ENCODE results near the gene CDH15.
A peak's percentile ranks its signal among the peaks of the same experiment; 100 is the strongest.
"Not testable (repeated sequence)": the region's sequence is repeated elsewhere in the genome, so short reads cannot be mapped to it uniquely, and the experiment has no call there.

CDH15 gene

DNA sequence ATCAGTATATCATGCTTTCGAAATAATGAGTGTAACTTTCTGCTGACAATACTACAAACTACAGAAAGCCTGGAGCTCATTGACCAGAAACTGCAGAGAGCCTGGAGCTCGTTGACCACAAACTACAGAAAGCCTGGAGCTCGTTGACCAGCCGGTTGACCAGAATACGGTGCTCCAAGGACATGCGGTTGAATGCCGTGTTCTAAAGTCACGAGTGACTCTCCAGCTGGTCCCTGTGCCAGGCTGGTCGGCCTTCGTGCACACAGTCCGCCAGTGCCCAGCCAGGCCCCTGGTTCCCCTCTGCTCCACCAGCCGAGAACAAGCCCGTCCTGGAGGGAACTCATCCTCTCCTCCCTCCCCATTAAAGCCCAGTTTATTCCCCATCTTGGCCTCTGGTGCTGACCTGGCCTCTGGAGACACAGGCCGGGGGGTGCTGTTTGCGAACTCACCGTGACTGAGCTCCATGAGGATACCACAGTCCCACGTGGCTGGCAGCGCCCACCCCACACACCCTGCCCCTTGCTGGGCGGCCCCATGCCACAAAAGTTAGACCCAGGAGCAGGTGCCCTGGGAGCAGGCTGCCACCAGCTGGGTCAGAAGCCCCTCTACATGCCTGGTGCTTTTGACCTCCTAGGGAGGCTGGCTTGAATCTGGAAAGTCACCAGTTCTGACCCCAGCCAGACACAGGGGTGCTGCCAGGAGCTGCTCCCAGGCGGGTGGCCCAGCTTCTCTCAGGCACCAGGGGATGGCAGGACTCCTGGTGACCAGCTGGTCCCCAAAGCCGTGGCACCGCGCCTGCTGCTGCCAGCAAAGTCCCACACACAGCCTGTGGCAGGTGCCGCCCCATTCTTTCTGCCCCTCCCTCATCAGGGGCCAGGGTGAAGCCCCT, 15.5 kb upstream of the CDH15 start:
- DNase-seq (ENCODE audit: low read depth in 2 of 2, low spot score in 1 of 2), result no peak

DNA sequence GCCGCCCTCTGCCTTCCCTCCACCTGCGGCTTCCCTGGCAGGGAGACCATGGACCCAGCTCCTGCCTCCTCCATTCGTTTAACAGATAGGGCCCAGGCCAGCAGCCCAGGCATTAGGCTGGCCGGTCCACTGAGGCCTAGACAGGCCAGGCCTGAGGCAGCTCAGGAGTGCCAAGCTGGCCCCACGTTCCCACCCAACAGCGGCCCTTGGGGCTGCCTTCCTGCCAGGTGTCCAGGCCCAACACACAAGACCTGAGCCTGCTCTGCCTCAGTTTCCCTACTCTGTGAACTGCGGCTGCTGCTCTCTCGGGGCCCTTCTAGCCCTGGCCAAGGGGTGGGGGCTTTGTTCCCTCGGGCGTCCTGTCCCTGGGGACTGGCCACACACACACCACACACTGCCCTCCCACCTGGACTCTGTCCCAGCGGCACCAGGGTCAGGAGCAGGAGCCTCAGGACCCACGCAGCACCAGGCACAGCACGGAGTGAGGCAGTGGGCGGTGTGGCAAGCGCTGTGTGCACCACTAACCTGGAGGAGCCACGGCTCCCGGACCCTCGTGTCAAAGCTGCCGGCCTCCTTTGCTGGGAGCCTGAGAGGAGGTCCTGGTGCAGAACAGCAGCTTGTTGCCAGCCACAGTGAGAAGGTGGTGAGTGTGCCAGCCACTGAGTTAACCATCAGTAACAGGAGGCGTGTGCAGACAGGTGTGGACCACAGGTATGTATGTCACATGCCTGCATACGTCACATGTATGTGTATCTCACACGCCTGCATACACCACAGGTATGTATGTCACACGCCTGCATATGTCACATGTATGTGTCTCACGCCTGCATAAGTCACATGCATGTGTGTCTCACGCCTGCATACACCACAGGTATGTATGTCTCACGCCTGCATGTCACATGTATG, 14.6 kb upstream of the CDH15 start:
- DNase-seq (ENCODE audit: low read depth in 2 of 2, low spot score in 1 of 2), result no peak

DNA sequence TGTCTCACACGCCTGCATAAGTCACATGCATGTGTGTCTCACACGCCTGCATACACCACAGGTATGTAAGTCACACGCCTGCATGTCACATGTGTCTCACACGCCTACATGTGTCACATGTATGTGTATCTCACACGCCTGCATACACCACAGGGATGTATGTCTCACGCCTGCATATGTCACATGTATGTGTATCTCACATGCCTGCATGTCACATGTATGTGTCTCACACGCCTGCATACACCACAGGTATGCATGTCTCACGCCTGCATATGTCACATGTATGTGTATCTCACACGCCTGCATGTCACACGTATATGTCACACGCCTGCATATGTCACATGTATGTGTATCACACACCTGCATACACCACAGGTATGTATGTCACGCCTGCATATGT, 13.8 kb upstream of the CDH15 start:
- no peak for DNase-seq (ENCODE audit: low read depth in 2 of 2, low spot score in 1 of 2)

DNA sequence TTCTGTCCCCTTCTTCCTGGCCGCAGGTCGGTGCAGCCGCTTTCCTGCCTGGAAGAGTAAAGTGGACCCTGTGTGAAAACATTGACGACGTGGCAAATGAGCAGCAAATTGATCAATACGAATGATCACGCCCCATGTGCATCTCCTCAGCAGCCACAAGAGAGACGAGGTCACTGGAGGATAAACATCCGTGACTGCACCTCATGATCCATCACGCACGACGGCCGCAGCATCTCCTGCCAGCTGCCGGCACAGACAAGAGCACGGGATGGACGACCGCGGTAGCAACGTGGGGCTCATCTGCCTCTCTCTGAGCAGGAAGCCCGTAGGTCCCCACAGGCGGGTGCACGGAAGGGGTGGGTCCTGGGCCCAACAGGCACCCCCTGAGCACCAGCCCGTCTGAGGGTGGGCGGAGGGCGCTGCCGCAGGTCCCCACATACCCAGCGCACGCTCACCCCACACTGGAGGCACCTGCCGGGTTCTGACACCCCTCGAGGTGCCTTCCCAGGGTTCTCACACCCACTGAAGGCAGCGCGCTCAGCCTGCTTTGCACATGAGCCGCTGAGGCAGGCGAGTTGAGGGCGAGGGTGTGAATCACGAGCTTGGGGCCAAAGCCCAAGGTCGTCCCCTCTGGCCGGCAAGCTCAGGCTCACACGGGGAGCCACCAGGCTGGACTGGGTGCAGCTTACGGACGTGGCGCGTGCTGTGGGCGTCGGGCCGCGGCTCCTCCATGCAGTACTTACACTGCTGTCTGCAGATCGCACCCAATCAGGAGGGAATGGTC, 12.3 kb upstream of the CDH15 start:
- DNase-seq (ENCODE audit: low read depth in 2 of 2, low spot score in 1 of 2), result no peak

DNA sequence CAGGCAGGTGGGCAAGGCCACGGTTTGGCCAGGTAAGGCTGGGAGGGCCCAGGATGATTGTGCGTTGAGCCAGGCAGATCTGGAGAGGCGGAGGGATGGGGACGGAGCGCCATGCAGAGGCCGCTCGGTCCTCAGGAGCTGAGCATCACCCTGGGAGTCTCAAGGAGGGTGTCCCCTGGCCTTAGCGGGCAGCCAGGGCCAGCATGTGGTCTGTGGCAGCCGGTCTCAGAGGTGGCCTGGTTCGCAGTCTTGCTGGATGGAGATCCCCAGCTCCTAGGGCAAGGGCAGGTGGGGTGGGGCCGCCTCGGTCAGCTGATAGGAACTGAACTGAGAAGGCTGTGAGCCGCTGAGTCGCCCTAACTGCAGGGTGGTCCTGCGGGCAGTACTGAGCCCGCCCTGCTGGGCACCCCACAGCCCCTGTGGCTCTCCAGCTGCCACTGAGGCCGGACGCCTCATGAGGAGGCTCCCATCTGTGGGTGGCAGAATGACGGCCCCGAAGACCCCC, 11.6 kb upstream of the CDH15 start:
- no peak for DNase-seq (ENCODE audit: low read depth in 2 of 2, low spot score in 1 of 2)

DNA sequence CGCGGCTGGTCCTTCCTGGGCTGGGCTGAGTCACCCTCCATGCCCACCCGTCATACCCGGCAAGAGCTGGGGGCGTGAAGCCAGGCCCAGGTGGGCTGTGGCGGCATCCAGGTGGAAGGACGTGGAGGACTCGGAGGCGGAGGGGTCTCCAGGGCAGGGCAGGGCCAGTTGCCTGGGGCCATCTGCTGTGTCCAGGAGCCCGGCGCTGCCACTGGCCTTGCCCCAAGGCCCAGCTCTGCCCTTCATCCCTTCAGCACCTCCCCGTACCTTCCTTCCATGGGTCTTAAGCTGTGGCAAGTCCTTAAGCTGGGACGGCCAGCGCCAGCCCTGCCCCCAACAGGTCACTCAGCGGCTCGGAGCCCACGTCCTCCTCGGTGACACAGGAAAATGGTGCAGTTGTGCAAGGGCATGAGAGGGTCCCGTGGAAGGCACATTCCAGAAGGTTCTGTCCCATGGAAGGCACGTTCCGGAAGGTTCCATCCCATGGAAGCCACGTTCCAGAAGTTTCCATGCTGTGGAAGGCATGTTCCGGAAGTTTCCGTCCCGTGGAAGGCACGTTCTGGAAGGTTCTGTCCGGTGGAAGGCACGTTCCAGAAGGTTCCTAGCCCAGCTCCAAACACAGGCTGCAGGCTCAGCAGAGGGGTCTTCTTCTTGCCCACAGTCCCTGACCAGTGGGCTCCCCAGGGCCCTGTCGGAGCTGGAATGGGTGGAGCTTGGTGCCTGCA, 10.4 kb upstream of the CDH15 start:
- no peak for DNase-seq (ENCODE audit: low read depth in 2 of 2, low spot score in 1 of 2)

DNA sequence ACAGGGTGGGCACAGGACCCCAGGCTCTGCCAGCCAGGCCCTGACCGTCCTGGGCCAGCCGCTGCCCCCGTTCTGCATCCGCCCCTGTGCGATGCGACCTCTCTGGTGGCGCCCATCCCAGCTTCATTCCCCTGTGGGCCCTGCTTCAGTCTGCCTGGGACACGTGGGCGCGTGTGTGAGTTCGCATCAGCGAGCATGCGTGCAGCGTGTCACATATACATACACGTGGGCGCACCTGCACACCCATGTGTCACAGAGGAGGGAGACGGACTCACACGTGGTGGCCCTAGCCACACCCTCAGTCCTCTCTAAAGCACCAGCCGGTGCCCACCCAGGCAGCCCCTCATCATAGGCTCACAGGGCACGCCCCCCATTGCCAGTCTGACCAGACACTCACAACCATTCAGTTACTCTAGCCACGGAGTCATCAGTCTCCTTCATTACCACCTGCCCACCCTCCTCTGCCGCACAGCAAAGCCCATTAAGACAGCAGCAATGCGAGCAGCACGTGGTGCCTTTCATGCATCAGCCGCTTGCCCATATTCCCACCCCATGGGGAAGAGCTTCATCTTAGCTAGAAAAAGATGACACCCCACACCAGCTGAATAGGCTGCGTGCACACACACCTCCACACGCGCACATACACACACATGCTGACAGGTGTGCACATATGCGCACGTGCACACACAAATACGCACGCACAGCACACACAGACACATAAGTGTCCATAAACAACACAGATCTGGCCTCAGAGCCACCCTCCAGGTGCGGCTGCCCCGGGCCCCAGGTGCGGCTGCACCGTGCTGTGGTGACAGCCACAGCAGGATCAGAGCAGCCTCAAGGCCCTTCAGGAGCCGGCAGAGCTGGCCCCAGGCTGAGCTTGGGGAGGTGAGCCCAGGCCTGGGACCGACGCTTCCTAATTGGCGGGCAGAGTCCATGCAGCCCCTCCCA, 9.5 kb upstream of the CDH15 start:
- DNase-seq (ENCODE audit: low read depth in 2 of 2, low spot score in 1 of 2), result no peak

DNA sequence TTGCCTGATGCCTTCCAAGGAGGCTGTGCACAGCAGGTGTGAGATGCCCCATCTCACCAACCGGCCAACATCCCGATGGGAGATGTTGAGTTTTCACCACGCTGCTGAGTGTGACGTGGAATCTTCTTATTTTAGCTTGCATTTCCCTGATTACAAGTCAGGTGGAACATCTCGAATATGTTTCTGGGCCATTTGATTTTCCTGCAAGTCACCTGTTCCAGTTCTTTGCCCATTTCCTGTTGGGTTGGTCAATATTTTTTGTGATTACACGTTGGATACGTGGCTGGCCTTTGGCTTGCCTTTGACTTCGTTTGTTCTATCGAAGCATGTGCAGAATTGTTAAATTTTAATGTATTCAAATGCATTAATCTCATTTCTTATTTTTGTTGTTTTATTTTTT, 8.3 kb upstream of the CDH15 start:
- no peak for DNase-seq (ENCODE audit: low read depth in 2 of 2, low spot score in 1 of 2)

DNA sequence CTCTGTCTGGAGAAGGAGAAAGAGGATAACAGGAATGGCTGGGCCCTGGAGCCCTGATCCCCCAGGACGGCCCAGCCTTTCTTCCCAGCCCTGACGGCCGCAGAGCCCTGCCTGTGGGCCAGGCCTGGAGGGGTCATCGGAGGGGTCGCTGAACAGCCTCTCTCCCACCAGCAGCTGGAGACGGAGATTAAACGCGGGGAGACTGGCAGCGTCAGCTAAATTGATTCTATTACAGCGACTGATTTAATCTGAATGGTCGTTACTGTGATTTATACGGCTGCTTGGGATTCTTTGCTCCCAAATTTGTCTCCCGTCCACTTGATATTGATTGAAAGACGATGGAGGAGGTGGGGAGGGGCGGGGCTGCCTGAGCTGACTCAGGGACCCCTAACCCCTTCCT, 7.1 kb upstream of the CDH15 start:
- DNase-seq (ENCODE audit: low read depth in 2 of 2, low spot score in 1 of 2), result no peak

DNA sequence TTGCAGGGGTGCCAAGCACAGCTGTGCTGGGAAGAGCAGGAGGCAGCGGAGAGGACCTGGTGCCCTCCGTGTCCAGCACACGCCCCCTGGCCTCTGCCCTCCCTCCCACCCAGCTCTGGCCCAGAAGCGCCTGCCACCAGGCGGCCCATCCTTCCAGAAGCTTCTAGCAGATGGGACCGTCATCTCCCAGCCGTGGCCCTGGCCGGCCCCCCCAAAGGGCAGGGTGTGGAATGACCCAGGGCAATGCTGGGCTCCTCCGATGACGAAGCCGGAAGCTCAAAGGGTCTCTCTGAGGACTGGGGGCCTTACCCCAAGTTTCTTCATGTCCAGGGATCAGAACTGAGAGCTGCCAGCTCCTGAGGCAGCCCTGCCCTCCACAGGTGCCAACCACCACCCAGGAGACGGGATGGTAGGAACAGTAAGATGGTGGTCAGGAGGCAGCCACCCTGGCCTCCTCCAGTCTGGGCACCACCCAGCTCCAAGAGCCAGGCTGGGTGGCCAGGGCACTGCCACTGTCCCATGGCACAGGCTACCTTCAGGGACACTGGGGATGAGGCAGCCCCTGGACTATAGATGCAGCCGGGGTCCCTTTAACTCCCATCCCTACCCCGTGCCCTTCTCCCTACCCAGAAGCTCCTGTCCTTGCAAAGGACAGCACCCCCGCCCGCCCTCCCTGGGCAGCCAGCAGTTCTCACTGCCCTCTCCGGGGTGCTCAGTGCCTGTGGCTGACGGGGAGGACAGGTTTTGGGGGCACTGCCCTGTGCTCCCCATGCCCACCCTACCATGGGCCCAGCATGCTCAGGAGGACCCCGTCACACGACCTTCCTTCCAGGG, 6.5 kb upstream of the CDH15 start:
- DNase-seq (ENCODE audit: low read depth in 2 of 2, low spot score in 1 of 2), result no peak

DNA sequence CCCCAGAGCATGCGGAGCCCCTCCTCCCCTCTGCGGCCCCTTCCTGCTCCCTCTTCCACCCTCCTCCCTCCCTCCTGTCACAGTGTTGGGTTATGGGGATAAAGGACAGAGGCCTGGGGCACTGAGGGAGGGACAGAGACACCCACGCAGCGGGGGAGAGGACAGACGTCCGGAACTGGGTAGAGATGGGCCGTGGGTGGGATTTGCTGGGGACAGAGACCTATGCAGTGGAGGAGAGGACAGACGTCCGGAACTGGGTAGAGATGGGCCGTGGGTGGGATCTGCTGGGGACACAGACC, 5.9 kb upstream of the CDH15 start:
- not testable (repeated sequence) for DNase-seq (ENCODE audit: low read depth in 2 of 2, low spot score in 1 of 2)

DNA sequence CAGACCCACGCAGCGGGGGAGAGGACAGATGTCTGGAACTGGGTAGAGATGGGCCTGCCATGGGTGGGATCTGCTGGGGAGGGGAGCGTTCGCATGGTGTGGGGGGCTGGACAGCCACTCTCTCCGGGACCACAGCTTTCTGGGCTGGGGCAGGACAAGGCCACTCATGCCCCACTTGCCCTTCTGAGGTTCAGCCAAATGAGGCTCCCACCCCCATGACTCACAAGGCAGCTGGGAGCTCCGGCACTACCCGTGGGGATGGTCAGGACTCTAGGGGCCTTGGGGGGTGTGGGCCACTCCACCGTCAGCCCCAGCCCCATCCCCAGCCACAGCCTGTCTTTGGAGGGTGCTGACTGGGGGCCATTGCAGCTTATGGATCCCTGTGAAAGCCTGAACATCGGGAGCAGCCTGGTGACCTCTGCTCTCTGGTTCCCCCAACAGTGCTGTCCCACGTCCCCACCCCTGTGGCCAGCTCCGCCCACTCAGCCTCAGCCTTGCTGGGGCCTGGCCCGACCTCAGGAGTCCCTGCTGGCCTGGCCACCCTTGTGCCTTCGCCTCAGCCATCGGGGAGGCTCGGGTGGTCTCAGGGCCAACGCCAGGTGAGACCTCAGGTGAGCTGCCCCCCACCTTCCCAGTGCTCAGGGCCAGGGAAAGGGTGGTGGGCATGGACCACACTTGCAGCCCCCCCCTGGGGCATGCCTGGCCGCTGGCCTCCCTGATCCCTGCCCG, 4.7 kb upstream of the CDH15 start:
- DNase-seq (ENCODE audit: low read depth in 2 of 2, low spot score in 1 of 2), result no peak

DNA sequence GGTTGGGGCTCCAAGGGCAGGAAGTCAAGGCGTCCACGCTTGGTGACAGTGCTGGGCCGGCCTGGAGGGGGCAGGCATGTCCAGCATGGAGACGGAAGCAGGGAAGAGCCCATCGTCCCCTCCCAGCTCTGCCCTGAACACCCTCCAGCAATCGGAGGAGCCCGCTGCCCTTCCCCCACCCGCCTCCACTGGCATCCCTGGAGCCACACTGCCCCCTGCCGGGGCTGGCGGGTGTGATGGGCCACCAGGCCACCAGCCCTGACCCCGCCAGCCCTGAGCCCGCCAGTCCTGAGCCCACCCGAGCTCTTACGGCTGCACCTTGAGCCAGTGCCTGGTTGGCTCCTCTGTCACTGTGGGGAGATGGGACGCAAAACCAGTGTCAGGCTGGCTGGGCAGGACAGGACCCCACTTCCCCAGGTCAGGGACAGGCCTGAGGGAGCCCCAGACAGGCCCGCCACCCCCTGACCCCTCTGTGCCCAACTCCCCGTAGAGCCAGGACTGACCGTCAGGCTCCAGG, 4.1 kb upstream of the CDH15 start:
- DNase-seq (ENCODE audit: low read depth in 2 of 2, low spot score in 1 of 2), result peak; percentile 58 to 73

DNA sequence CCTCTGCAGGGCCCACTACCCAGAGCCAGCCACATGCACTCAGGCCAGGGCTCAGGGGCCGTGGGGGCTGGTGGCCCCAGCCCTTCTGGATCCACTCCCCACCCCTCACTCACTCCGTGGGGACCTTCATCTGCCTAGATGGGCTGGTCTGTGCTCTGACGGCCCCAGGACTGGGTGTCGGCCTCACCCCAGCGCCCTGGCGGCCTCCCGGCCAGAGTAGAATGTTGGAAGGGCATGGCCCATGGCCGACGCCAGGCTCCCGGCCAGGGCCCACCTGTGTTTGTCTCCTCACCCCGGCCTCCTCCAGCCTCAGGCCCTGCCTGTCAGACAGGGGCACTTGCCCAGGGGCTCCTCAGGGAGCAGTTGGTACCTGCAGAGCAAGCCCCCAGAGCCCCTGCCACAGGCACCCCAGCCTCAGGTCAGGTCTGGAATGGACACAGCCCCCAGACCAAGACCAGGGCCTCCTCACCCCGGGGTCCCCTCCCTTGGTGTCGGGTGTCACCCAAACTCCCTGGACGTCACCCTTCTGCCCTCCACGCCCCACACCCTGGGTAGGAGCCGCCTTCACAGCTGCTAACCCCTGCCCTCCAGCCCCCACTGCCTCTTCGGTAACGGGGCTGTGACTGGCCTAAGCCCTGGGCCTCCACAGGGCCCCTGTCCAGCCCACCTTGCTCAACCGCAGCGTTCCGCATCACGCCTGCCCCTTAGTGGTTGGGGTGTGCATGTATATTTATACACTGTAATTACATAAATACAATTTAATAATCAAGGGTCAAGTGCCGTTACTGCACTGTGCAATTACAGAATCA, 3.0 kb upstream of the CDH15 start:
- no peak for DNase-seq (ENCODE audit: low read depth in 2 of 2, low spot score in 1 of 2)

DNA sequence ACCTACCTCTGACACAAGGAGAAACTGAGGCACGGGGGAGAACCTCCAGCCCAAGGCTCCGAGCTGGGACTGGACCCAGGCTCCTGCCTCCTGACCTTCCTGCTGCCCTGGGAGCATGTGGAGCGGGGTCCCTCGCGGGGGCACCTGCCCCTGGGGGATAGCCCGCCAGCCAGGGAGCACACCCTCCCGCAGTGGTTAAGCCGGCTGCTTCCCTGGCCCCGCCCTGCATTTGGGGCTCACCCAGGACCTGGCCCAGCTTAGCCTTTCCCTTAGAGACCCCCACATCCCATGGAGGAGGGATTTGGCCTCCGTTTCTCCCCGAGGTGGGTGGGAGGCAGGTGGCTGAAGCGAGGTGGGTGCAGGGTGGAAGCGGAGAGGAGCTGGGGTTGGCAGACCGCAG, 1.8 kb upstream of the CDH15 start:
- DNase-seq (ENCODE audit: low read depth in 2 of 2, low spot score in 1 of 2), result no peak

DNA sequence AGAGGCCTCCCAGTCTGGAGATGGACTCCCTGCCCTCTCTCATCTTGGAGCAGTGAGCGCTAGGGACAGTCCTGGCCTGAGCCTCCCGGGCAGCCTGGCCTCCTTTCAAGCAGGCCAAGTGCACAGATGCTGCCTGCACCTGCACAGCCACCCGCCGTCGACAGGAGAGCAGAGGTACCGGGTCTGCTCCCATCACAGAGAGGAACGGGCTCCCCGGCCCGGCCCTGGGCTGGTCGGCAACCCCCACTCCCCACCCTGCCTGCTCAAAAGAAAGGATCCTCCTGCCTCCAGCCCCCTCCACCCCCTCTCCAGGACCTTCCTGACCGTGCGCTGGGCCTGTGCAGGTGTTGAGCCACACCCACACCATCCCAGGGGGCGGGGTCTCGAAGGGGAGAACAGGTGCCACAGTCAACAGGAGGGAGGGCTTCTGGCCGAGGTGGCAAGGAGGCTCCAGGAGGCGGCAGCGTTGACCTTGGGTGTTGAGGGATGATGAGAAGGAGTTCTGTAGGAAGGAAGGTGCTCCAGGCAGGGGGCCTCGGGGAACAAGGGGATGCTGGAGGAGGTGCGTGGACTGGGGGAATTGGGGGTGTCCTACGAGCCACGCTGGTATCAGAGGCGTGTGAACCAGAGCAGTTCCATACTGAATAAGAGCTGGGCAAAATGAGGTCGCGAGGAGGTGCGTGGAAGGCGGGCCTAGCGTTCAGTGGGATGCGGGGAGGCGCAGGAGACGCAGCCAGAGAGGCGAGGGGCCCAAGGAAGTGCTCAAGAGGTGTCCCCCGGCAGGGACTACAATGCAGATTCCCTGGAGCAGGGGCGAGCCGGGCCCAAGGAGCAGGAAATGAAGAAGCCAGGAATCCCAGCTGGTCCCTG, 967 bp upstream of the CDH15 start:
- no peak for DNase-seq (ENCODE audit: low read depth in 2 of 2, low spot score in 1 of 2)

Measured in stimulated activated CD8-positive, alpha-beta memory T cell treated with anti-CD3 and anti-CD28 coated beads, Interleukin-4, amount 100 ng/mL, for 4 hours (primary cell).